ENCODE measurements around the gene IL36A.

Gene IL36A, protein sequence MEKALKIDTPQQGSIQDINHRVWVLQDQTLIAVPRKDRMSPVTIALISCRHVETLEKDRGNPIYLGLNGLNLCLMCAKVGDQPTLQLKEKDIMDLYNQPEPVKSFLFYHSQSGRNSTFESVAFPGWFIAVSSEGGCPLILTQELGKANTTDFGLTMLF

DNA sequence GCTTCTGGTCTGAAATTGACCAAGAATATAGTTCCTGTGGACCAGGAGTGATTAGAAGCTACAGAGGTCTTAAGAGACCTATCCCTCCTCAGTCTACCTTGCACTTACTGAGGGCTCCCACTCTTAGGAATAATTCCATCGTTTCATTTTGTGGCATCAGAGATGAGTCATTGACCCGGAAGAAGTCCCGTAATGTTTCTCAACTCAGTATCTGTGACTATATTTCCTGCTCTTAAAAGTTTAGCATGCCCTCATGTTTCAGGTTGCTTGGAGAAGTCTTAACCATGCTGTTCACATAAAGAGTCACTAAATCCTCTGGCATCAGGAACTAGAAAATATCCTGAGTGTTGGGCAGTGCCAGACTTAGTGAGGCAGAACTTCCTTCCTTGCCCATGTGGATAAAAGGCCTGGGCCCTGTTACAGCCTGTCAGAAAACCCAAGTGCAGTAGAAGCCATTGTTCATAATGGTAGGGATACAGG is at the start of gene IL36A:
Gene IL36A (plus strand): TSS at position 430 of the 480 bp plus-strand sequence. CDS start 413 bp downstream, outside the sequence.
- DNase-seq = no peak
- in situ Hi-C loops (cut with HindIII; ENCODE audit: low pct_ligation_motif_present, low pct_unique_long_range_greater_than_20kb, low sequenced_read_pairs) = no loop called here

DNA sequence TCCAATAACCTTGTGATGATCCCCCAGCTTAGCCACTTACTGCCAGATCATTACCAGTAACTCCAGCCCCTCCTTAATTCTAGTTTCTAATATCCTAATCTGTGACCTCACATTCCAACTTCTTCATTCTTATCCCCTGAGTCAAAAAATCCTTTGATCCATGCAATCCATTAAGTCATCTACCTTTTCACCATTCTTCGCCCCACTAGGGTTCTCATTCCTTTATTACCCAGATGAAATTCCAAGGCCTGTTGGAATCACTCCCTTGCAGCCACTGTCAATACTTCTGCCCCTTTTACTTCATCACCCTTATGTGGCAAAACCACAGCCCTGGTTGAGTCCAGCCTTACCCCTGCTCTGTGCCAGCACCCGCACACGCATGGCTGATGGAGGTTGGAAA is 47.7 kb upstream of the IL36A start:
- in situ Hi-C loops (cut with HindIII; ENCODE audit: low pct_ligation_motif_present, low pct_unique_long_range_greater_than_20kb, low sequenced_read_pairs) = no loop called here

DNA sequence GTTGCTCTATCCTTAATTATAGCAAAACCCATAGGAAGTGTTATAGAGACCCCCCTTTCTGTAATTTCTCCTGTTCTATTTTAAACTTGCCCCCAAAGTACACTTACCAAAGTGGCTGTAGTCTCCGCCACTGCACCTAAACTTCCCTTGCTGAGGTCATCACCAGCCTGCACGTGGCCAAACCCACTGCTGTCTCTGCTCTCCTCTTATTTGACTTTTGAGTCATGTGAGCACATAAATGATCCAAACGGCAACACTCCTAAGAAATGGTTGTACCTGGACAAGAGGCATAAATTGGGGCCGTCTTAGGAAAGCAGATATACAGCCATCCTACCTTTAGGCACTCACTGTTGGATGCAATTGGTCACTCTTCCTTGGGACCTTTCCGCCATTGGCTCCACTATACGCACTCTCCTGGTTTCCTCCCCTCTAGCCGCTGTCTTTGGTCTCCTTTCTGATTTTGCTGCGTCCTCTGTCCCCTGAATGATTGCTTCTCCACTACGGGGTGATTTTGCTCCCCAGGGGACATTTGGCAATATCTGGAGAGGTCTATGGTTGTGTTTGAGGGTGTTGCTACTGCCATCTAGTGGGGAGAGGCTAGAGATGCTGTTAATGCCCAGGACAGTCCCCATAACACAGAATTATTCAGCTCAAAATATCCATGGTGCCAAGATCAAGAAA is 46.7 kb upstream of the IL36A start:
- DNase-seq = peak; percentile 58
- in situ Hi-C loops (cut with HindIII; ENCODE audit: low pct_ligation_motif_present, low pct_unique_long_range_greater_than_20kb, low sequenced_read_pairs) = no loop called here

More for the DNA sequence above, 47.7 kb upstream of the IL36A start:
- DNase-seq = no peak

DNA sequence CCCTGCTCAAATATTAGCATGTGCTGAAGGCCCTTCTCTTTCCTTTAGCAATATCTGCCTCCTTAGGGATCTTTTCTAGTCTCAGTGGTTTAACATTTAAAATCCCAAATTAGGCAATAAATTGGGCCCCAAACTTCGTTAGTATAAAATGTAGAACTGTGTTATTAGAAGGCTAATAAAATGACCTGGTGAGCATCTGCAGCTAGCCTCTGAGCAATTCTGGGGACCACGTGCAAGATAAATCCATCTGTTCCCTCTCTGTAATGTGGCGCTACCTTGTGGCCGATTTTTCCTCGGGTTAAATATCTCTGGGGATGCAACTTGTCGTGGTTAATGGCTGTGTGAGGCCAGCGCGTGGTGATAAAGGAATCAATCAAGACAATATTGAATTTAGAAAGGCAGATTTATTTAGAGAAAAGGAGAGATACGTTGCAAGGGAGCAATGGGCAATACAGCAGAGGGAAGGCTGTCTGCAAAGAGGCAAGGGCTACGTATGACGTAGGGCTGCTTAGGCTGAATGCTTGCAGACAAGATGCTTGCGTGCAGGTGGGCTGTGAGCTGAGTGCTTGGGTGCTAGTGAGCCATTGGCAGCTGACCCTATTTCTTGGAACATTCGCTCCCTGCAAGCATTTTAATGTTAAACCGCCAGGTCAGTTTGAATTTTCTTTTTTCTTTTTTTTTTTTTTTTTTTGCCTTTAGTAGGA is 46.0 kb upstream of the IL36A start:
- in situ Hi-C loops (cut with HindIII; ENCODE audit: low pct_ligation_motif_present, low pct_unique_long_range_greater_than_20kb, low sequenced_read_pairs) = no loop called here
- DNase-seq = peak; percentile 24

DNA sequence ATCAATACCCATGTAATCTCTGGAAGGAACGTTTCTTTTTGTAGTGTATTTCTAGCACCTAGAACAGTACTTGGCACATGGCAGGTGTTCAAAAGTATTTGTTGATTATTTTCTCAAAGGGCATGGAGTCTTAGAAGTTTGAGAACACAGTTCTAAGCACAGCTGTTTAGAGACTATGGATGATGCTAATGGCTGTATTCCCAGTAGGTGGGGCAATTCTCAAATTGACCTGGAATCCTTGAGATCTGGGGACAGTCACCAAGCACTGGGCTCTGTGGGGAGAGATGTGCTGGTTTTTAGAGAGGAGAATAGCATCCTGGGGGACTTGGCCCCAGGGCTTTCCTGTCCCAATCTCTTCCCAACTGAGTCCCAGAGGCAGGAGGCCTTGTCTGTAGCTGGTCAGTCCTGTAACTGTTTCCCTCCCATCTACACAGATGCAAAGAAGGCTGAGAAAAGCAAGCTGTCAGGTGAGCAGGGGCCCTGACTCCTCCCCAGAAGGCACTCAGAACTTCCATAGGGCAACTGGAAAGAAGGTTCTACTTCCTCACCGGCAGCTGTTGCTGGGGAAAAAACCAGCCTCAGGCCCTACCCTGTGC is 44.9 kb upstream of the IL36A start:
- no peak for DNase-seq
- in situ Hi-C loops (cut with HindIII; ENCODE audit: low pct_ligation_motif_present, low pct_unique_long_range_greater_than_20kb, low sequenced_read_pairs) = no loop called here

DNA sequence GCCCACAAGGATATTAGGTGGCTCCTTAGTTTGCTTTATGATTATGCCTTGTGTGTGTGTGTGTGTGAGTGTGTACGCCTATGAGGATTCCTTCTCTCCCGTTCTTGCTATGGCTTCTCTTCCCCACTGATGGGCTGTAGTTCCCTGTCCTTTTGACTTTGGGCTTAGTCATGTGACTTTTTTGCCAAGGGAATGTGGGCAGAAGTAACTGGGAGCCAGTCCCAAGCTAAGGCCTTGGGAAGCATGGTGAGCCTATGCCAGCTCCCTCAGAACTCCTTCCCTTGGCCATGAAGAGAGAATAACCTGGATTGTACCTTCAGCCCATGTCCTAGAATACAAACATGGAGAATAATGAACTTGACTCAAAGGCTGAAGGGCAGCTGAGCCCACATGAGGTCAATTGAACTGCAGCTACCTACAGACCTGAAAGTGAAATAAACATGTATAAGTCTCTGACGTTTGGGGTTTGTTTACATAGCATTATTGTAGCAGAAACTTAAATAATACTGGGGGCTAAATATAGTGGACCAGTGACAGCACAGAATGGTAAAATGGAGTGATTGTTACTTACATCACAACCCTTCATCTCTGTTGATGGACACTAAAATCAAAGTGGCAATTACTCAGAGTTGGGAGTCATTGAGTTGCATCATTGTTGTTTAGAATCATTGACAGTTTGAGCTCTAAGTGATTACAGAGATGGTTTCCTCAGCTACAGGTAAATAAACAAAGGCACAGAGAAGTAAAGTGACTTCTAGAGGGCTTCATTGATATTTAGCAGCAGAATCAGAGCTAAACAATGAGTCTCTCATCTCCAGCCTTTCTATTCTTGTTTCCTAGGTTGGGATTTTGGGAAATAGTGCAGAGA is 42.7 kb upstream of the IL36A start:
- in situ Hi-C loops (cut with HindIII; ENCODE audit: low pct_ligation_motif_present, low pct_unique_long_range_greater_than_20kb, low sequenced_read_pairs) = no loop called here
- DNase-seq = no peak

DNA sequence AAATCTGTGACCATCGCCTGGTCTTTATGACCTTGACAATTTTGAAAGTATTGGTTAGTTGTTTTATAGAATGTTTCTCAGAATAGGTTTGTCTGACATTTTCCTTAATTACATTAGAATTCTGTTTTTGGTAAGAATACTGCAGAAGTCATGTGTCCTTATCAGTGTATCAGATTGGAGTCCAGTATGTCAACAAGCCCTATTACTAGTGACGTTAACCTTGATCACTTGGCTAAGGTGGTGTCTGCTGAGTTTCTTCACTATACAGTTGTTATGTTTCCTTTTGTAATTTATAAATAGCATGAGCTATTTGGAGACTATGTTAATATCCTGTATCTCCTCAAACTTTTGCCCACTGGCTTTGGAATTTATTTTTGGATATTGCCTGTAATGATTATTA is 38.2 kb upstream of the IL36A start:
- in situ Hi-C loops (cut with HindIII; ENCODE audit: low pct_ligation_motif_present, low pct_unique_long_range_greater_than_20kb, low sequenced_read_pairs) = no loop called here
- no peak for DNase-seq

DNA sequence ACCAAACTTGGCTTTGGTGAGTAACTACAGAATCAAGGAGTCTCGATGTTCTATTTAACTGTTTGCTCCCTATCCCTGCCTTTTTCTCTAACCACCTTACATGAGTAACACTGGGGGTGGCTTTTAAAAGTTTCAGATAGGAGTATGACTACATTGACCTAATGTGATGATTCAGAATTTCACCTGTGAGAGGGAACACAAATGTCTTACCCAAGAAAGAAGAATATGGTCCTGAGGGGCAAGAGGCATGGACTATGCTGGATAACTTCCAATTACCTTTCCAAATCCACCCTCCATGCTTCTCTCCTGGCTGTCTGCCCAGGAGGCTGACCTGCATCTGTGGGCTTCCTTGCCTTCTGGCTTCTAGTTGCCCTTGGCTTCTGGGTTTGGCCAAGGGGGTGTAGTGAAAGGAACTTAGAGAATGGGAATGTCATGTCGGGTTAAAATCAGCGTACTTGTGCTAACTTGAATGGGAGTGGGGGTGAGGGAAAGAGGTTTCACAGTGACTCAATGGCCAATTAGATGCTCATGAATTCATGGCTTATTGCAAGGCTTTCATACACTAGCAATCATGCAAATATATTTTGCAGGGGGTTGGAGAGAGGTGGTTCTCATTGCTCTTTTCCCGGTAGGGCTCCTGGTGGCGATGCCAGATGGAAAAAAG is 32.7 kb upstream of the IL36A start:
- no peak for DNase-seq
- in situ Hi-C loops (cut with HindIII; ENCODE audit: low pct_ligation_motif_present, low pct_unique_long_range_greater_than_20kb, low sequenced_read_pairs) = no loop called here

DNA sequence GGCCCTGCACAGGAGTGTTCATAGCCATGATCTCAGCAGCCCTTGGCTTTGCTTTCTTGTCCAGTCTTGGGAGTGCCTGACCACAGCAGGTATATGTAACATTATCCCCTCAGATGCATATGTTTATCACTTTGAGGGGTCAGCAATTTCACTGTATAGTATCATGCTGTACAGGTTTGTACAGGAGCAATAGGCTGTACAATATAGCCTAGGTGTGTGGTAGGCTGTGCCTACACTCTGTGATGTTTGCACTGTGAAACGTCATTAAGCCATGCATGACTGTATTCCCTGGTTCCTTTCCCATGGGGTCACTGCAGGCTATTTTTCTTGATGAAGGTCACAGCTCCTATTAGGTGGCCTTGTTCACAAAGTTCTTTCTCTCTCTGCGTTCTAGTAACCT is 32.1 kb upstream of the IL36A start:
- in situ Hi-C loops (cut with HindIII; ENCODE audit: low pct_ligation_motif_present, low pct_unique_long_range_greater_than_20kb, low sequenced_read_pairs) = no loop called here
- DNase-seq = no peak

DNA sequence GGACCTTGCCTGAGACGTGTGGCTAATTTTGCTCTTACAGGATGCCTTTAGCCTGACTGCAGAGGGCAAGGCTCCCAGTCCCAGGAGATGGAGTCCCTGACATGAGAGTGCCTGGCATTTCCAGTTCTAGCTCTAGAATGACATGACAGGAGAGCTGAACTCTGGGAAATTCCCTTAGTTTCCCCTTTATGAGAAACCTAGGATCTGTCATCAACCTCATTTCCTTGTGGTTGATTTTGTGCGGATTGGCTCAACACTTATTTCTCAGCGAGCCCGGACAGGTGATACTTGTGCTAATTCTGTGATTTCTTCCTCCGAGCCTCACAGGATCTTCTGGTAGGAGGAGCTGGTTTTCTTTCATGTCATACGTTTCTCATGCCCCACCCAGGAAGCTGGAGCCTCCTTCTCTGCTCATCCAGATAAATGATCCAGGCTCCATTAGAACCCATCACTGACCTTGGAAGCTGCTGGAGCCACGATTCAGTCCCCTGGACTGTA is 27.7 kb upstream of the IL36A start, which contains the start of gene IL36G:
Gene IL36G (plus strand): TSS at position 448 of the 498 bp plus-strand sequence. CDS start 633 bp downstream, outside the sequence.
- in situ Hi-C loops (cut with HindIII; ENCODE audit: low pct_ligation_motif_present, low pct_unique_long_range_greater_than_20kb, low sequenced_read_pairs) = no loop called here
- DNase-seq = no peak

DNA sequence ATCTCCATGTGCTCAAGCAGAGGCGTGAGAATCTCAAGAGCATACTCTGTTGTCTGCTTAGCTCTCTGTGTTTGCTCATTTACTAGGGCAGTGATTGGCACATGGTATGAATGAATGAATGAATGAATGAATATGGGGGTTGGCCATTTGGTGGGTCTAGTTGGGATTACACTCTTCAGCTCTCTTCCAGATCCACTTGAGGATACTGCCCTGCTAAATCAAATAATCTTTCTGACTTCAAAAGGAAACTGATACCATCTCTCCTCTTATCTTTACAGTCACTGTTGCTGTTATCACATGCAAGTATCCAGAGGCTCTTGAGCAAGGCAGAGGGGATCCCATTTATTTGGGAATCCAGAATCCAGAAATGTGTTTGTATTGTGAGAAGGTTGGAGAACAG is 25.5 kb upstream of the IL36A start:
- in situ Hi-C loops (cut with HindIII; ENCODE audit: low pct_ligation_motif_present, low pct_unique_long_range_greater_than_20kb, low sequenced_read_pairs) = no loop called here
- no peak for DNase-seq

DNA sequence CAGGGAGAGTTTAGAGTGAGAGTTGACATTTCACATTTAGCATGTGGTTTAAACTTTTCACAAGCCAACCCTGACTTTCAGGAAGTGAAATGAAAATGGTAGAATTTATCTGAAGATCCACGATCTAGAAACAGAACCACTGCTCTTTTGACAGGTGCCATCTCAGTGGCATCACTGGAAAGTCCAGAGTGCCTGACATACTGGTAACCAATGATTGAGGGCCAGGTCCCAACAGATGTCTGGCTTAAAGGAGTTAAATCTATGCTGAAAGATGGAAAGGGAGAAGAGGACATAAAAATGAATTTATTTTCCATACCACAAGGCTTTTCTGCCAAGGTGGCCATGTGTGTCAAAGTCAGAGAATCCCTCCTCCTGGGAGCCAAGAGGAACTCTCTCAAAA is 24.7 kb upstream of the IL36A start:
- in situ Hi-C loops (cut with HindIII; ENCODE audit: low pct_ligation_motif_present, low pct_unique_long_range_greater_than_20kb, low sequenced_read_pairs) = no loop called here
- no peak for DNase-seq

DNA sequence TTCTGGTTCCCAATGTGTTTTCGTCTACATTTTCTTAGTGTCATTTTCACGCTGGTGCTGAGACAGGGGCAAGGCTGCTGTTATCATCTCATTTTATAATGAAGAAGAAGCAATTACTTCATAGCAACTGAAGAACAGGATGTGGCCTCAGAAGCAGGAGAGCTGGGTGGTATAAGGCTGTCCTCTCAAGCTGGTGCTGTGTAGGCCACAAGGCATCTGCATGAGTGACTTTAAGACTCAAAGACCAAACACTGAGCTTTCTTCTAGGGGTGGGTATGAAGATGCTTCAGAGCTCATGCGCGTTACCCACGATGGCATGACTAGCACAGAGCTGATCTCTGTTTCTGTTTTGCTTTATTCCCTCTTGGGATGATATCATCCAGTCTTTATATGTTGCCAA is 20.2 kb upstream of the IL36A start:
- no peak for DNase-seq
- in situ Hi-C loops (cut with HindIII; ENCODE audit: low pct_ligation_motif_present, low pct_unique_long_range_greater_than_20kb, low sequenced_read_pairs) = no loop called here

DNA sequence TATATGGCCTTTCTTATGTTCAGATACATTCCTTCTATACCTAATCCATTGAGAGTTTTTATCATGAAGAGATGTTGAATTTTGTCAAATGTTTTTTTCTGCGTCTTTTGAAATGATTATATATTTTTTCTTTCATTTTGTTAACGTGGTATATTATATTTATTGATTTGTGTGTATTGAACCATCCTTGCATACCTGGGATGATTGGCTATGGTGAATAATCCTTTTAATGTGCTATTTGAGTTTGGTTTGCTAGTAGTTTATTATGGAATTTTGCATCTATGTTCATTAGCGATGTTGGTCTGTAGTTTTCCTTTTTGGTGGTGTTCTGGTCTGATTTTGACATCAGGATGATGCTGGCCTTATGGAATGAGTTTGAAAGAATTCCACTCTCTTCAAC is 15.6 kb upstream of the IL36A start:
- in situ Hi-C loops (cut with HindIII; ENCODE audit: low pct_ligation_motif_present, low pct_unique_long_range_greater_than_20kb, low sequenced_read_pairs) = no loop called here
- no peak for DNase-seq

DNA sequence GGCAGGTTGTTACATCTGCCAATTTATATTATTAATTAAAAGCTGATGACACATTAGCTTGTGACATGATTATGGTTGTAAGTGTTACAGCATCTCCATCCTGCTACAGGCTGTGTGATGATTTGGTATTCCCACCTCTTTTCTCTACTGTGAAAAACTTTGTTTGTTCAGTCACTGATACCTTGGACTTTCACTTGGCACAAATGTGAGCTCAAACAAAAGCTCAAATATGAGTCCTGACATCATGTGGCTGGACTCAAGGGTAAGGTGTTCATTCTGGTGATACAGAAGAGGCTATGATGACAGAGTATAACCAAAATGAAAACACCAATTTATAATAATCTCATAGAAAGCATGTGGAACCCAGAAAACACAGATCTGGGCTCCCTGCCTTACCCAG is 11.4 kb upstream of the IL36A start:
- in situ Hi-C loops (cut with HindIII; ENCODE audit: low pct_ligation_motif_present, low pct_unique_long_range_greater_than_20kb, low sequenced_read_pairs) = no loop called here
- DNase-seq = no peak

DNA sequence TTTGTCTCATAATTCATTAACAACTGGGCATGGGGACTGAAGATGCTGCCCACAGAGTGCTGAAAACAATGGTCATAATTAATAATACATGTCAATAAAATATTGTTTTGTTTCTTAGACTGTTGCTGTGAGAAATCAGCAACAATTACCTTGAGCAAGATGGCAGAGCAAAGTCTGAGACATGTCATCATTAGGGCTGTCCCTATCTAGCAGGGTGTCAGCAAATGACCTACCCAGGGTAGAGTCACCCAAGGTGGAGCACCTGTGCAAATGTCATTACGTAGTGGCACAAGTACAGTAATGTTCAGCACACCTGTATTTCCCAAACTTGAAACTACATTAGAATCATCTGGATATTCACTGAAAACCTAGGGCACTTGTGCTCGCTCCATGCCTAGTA is 10.6 kb upstream of the IL36A start:
- in situ Hi-C loops (cut with HindIII; ENCODE audit: low pct_ligation_motif_present, low pct_unique_long_range_greater_than_20kb, low sequenced_read_pairs) = no loop called here
- no peak for DNase-seq

DNA sequence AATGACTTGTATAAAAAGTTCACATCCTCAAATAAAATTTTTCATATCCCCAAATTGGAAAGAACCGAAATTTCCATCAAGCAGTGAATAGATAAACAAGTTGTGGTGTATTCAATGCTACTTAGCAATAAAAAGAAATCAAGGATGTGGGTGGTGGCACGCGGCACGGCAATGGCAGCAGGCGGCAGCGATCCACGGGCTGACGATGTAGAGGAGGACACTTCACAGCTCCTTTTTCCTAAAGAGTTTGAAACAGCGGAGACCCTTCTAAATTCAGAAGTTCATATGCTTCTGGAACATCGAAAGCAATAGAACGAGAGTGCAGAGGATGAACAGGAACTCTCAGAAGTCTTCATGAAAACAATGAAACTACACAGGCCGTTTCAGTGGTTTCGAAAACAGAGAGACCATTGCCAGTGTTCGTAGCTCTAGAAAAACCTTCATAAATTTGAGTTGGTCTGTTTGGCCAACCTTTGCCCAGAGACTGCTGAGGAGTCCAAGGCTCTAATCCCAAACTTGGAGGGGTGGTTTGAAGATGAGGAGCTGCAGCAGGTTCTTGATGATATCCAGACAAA is 9.8 kb upstream of the IL36A start:
- DNase-seq = no peak
- in situ Hi-C loops (cut with HindIII; ENCODE audit: low pct_ligation_motif_present, low pct_unique_long_range_greater_than_20kb, low sequenced_read_pairs) = no loop called here

DNA sequence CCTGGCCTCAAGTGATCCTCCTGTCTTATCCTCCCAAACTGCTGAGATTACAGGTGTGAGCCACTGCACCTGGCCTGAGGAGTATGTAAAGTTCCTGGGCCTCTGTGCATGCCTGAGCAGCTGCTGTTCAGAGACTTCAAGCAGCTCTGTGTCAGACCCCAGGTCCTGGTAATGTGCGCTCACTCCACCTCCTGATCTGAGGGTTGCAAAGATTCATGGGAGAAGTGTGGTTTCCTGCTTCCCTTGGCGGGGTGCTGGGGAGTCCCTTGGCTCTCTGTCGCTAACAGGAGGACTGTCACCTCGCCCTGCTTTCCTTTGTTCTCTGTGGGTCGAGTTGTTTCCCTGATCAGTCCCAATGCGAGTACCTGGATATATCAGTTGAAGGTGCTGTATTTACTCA is 8.6 kb upstream of the IL36A start:
- no peak for DNase-seq
- in situ Hi-C loops (cut with HindIII; ENCODE audit: low pct_ligation_motif_present, low pct_unique_long_range_greater_than_20kb, low sequenced_read_pairs) = no loop called here

All from ACHN (cell line).